C4-2B (cell line): Measurements from ENCODE around the gene HSD3B7.

ENCODE experiments used
- ZFX ChIP-seq: fragments of 450-650 bp; IDR thresholded peaks from 2 replicates; pipeline ENCODE4 v1.6.1; 2017
- TF ChIP-seq, protein P1 (sequence below): fragments of 450-650 bp; conservative IDR thresholded peaks from 2 replicates; pipeline ENCODE4 v1.5.1; 2017; ENCODE audit warnings: mild to moderate bottlenecking

DNA sequence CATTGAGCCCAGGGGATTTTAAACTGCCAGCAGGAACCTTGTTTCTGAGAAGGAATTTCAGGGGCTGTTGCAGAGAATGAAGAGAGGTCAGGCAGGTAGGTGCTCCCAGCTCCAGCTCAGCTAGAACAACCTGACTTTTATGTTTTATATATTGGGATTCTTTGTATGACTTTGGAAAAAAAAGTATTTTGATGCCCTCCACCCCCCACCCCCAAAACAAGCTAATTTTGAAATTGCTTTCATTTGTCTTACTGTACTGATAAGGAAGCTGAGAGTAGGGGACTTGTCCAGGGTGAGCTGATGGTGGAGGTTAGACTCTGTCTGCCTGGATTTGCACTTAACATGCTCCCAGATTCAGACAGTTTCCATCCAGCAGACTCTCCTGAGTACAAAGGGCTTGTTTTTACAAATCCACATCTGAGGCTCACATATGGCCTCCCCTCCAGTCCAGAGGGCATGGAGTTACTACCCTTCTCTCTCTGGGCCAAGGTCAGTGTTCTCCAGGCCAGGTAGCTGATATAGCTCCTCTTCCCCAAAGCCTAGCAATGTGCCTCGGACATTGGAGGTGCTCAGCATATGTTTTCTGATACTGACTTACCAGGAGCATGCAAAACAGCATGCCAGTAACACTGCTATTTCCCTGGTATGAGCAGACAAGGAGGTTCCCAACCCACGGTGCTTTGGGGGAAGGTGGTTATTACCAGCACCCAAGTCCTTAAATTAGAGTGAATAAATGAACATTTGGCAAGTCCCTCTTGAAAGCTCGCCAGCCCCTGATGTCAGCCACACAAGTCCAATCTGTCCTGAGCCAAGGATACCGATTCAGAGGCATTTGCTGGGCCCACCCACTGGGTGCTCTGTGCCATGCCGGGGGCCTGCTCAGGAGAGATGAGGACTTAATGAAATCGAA, 14.1 kb downstream of the HSD3B7 start:
- TF ChIP-seq, protein P1, sequence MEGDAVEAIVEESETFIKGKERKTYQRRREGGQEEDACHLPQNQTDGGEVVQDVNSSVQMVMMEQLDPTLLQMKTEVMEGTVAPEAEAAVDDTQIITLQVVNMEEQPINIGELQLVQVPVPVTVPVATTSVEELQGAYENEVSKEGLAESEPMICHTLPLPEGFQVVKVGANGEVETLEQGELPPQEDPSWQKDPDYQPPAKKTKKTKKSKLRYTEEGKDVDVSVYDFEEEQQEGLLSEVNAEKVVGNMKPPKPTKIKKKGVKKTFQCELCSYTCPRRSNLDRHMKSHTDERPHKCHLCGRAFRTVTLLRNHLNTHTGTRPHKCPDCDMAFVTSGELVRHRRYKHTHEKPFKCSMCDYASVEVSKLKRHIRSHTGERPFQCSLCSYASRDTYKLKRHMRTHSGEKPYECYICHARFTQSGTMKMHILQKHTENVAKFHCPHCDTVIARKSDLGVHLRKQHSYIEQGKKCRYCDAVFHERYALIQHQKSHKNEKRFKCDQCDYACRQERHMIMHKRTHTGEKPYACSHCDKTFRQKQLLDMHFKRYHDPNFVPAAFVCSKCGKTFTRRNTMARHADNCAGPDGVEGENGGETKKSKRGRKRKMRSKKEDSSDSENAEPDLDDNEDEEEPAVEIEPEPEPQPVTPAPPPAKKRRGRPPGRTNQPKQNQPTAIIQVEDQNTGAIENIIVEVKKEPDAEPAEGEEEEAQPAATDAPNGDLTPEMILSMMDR, result no peak
- TF ChIP-seq ZFX, result no peak
